K562 (cell line): ENCODE data around the gene LOXL3. TPM values are rescaled to one million over a fixed set of nuclear protein-coding genes. Genes with fewer than 3 reads are reported as not detected.
A peak's percentile ranks its signal among the peaks of the same experiment; 100 is the strongest.

Experiments
- CBFA2T3 ChIP-seq: fragments of 450-650 bp; IDR thresholded peaks from 2 replicates; pipeline ENCODE4 v1.6.1; 2017
- CXXC5 ChIP-seq: fragments of 250-450 bp; sonication (Bioruptor Pico); IDR thresholded peaks from 2 replicates; pipeline ENCODE4 v1.8.0; 2022; ENCODE audit warnings: inconsistent platforms, mild to moderate bottlenecking, moderate library complexity
- E2F4 ChIP-seq: sonication (generic); formaldehyde crosslinking; IDR thresholded peaks from 2 replicates; pipeline ENCODE4 v1.8.0; 2022; ENCODE audit warnings: mild to moderate bottlenecking, low read depth, missing genetic modification reagents
- E4F1 ChIP-seq: fragments of 250-450 bp; sonication (Bioruptor Pico); IDR thresholded peaks from 2 replicates; pipeline ENCODE4 v1.5.0; 2021; ENCODE audit warnings: mild to moderate bottlenecking, borderline replicate concordance
- GATAD2B ChIP-seq: fragments of 450-650 bp; IDR thresholded peaks from 2 replicates; pipeline ENCODE4 v1.6.1; 2017; ENCODE audit warnings: mild to moderate bottlenecking, borderline replicate concordance
- KDM2B ChIP-seq: fragments of 250-450 bp; sonication (Bioruptor Pico); IDR thresholded peaks from 2 replicates; pipeline ENCODE4 v1.8.0; 2021; ENCODE audit warnings: mild to moderate bottlenecking, moderate library complexity
- MCM2 ChIP-seq: fragments of 450-650 bp; IDR thresholded peaks from 2 replicates; pipeline ENCODE4 v1.6.1; 2017; ENCODE audit warnings: low read depth, mild to moderate bottlenecking
- NKRF ChIP-seq: fragments of 450-650 bp; IDR thresholded peaks from 2 replicates; pipeline ENCODE4 v1.6.1; 2016; ENCODE audit warnings: borderline replicate concordance
- RBM14 ChIP-seq: fragments of 200-400 bp; formaldehyde crosslinking; IDR thresholded peaks from 2 replicates; pipeline ENCODE4 v1.6.1; 2018; ENCODE audit warnings: low read depth, mild to moderate bottlenecking, low read length, moderate library complexity, borderline replicate concordance; ENCODE audit not compliant: insufficient read depth
- RFX5 ChIP-seq: IDR thresholded peaks from 2 replicates; pipeline ENCODE4 v1.6.1; 2011; ENCODE audit warnings: low read depth, mild to moderate bottlenecking, improper control_type of control experiment, low read length
- ZBTB1 ChIP-seq: sonication (generic); formaldehyde crosslinking; IDR thresholded peaks from 2 replicates; pipeline ENCODE4 v1.8.1; 2023; ENCODE audit warnings: missing genetic modification reagents, low read depth, mild to moderate bottlenecking, borderline replicate concordance
- ZNF124 ChIP-seq: sonication (generic); formaldehyde crosslinking; IDR thresholded peaks from 2 replicates; pipeline ENCODE4 v1.8.1; 2022; ENCODE audit warnings: missing genetic modification reagents
- ZNF75A ChIP-seq: fragments of 450-650 bp; formaldehyde crosslinking; IDR thresholded peaks from 2 replicates; pipeline ENCODE4 v1.4.0; 2020; ENCODE audit warnings: mild to moderate bottlenecking
- ZNF830 ChIP-seq: fragments of 250-450 bp; sonication (Bioruptor Pico); IDR thresholded peaks from 2 replicates; pipeline ENCODE4 v1.5.0; 2021; ENCODE audit warnings: mild to moderate bottlenecking
- polyA plus RNA-seq, 8 experiments: library from polyadenylated mRNA; depleted of rRNA in 4 of 8; stranded (reverse) in 5 of 8; unstranded in 3 of 8; fragments of >200 nt; fragmentation: Nextera tagmentation in 2 of 8; fragmentation: Illumina TruSeq in 1 of 8; extraction: Ambion mirVana in 2 of 8; extraction: Trizol in 1 of 8; gene quantifications; 2 replicates each; pipeline versions ENCODE4 v1.2.1 to v1.2.3, GENCODE V29; 2011 to 2014; ENCODE audit warnings: inconsistent platforms in 1 of 8, missing spikeins in 1 of 8
- total RNA-seq, 7 experiments: library from RNA; depleted of rRNA in 6 of 7; stranded (reverse); fragments of >200 nt in 6 of 7; fragmentation: Illumina TruSeq in 2 of 7; extraction: Trizol in 2 of 7; gene quantifications; 2 replicates each; pipeline versions ENCODE4 v1.2.1 to v1.2.3, GENCODE V29; 2011 to 2021; ENCODE audit warnings: low replicate concordance in 1 of 7
- TF ChIP-seq, protein P1 (sequence below), 2 experiments: fragments of 150-350 bp in 1 of 2; IDR thresholded peaks; 2 replicates each; pipeline ENCODE4 v1.6.1; 2012 to 2016; ENCODE audit warnings: low read depth in 2 of 2, low read length in 2 of 2, mild to moderate bottlenecking in 1 of 2, moderate library complexity in 1 of 2

Gene LOXL3
- total and polyA plus RNA-seq, 9 of the 15 experiments (the other 6 are each of a cell fraction or from before 2014, with no cell fraction given): 0.22 to 0.99 (median 0.31) TPM

DNA sequence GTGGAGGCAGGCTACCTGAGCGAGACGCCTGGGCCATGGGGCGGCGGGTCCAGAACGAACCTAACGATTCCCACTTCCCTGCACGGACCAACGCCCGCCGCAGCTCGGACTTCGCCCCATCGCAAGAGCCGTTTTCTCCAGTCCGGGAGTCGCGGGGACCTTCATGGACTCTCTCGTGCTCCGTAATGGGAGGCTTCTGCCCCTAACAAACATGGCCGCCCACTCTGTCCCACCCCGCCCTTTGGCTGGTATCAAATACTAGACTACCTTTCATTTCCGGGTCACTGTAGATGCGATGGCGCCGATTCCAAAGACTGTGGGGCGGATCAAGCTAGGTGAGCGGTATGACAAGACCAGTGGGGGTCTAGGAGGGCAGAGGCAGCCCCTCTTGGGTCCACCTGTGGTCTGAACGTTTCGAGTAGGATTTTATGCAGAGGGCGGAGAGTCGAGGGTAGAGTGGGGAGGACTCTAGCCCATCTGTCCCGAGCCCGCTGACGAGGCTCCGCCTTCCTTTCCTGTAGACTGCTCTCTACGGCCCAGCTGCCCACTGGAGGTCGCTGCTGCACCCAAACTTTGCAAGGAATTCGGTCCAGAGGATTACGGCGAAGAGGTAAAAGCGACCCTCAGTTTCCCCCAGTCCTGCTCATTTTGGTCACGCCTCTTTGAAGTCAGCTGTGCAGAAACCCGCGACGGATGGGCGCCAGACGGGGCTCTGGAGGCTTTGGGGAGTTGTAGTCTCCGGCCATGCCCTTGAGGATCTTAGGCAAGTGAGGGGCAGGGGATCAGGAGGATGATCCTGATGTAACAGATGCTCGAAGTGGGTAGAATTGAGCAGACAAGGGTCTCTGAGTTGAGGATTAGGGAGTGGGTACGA is 70.7 kb downstream of the LOXL3 start, which contains the start of the genes CCDC142 and TTC31 (continued):
- TF ChIP-seq E2F4 (CRISPR knock-in tag) (peak; percentile 68; the same call in 1 of the 2 replicates), NKRF (peak; percentile 66), ZNF830 (no peak), E4F1 (CRISPR knock-in tag) (no peak), RBM14 (no peak), KDM2B (CRISPR knock-in tag) (no peak), ZNF124 (CRISPR knock-in tag) (no peak), GATAD2B (no peak), RFX5 (no peak), CXXC5 (CRISPR knock-in tag) (0 out of 2 replicates have a peak, but pooled peaks have one; percentile 59), ZNF75A (no peak), ZBTB1 (CRISPR knock-in tag) (no peak; the same call in 1 of the 2 replicates), MCM2 (no peak), CBFA2T3 (no peak)
- TF ChIP-seq, protein P1, sequence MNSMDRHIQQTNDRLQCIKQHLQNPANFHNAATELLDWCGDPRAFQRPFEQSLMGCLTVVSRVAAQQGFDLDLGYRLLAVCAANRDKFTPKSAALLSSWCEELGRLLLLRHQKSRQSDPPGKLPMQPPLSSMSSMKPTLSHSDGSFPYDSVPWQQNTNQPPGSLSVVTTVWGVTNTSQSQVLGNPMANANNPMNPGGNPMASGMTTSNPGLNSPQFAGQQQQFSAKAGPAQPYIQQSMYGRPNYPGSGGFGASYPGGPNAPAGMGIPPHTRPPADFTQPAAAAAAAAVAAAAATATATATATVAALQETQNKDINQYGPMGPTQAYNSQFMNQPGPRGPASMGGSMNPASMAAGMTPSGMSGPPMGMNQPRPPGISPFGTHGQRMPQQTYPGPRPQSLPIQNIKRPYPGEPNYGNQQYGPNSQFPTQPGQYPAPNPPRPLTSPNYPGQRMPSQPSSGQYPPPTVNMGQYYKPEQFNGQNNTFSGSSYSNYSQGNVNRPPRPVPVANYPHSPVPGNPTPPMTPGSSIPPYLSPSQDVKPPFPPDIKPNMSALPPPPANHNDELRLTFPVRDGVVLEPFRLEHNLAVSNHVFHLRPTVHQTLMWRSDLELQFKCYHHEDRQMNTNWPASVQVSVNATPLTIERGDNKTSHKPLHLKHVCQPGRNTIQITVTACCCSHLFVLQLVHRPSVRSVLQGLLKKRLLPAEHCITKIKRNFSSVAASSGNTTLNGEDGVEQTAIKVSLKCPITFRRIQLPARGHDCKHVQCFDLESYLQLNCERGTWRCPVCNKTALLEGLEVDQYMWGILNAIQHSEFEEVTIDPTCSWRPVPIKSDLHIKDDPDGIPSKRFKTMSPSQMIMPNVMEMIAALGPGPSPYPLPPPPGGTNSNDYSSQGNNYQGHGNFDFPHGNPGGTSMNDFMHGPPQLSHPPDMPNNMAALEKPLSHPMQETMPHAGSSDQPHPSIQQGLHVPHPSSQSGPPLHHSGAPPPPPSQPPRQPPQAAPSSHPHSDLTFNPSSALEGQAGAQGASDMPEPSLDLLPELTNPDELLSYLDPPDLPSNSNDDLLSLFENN (IDR thresholded peaks at IDR 0.05; ENCODE audit: low read depth in 2 of 2, low read length in 2 of 2): 0 out of 4 replicates have a peak, but pooled peaks of 1 of the 2 experiments have one; percentile 35
